Measurements from ENCODE around the gene GALNT13. TPM values are rescaled to one million over a fixed set of nuclear protein-coding genes. Genes with fewer than 3 reads are reported as not detected.

GALNT13 gene
- total and polyA plus RNA-seq, 2 of the 13 experiments (the other 11 are each of a cell fraction or from before 2014, with no cell fraction given): 1.3 to 5.0 TPM

DNA sequence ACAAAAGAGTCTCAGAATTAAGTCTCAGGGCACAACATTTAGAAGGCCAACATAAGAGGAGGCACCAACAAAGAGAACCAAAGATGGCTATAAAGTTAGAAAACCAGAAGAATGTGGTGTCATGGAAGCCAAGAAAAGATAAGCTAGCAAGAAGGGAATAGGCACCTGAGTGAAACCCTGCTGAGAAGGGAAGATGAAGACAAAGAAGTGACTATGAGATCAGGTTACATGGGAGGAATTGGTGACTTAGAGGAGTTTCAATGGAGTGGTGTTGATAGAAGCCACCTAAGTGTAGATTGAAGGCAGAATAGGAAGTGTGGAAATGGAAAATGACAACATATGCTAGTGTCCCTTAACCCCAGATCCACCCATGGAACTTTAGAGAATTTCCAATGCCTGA lies 499.2 kb downstream of the GALNT13 start (continued):
- TF ChIP-seq CAMTA2 (CRISPR knock-in tag; IDR thresholded peaks at IDR 0.05; ENCODE audit: borderline replicate concordance) (no peak), ZNF781 (CRISPR knock-in tag; IDR thresholded peaks at IDR 0.05; ENCODE audit: borderline replicate concordance, not compliant biosample characterization) (no peak), ZMAT3 (CRISPR knock-in tag; conservative IDR thresholded peaks at IDR 0.05) (no peak), ZNF570 (CRISPR knock-in tag; IDR thresholded peaks at IDR 0.05; ENCODE audit: borderline replicate concordance) (no peak), ZNF276 (CRISPR knock-in tag; IDR thresholded peaks at IDR 0.05; ENCODE audit: low read depth) (no peak), KIAA2018 (CRISPR knock-in tag; IDR thresholded peaks at IDR 0.05; ENCODE audit: borderline replicate concordance) (no peak), RFX1 (IDR thresholded peaks at IDR 0.05) (no peak)
